ENCODE results near the gene USP21. TPM values are rescaled to one million over a fixed set of nuclear protein-coding genes. Genes with fewer than 3 reads are reported as not detected.
A peak's percentile ranks its signal among the peaks of the same experiment; 100 is the strongest.

The USP21 gene
- total RNA-seq, 1 donor from 2014 or later = 6.7 TPM

DNA sequence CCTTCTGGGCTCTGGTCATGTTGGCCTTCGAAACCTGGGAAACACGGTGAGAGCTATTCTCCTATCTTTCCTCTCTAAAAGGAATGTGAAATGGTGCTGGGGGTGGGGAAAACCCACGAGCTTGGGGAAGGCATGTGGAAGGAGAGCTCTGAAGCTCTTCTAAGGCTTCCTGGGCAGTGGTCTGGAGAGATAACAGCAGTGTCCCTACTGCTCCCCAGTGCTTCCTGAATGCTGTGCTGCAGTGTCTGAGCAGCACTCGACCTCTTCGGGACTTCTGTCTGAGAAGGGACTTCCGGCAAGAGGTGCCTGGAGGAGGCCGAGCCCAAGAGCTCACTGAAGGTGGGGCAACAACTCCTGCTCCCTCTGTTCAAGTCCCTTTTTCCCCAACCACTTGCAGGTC lies 2.8 kb downstream of the USP21 start:
- Mint-ChIP-seq H3K27me3 (ENCODE audit: insufficient read depth, low read depth) (peaks cover 9% of the 10 kb centered on the region), H3K4me1 (peaks cover 43% of the 10 kb centered on the region), H3K27ac (no peak overlapping the region), H3K36me3 (peaks cover 23% of the 10 kb centered on the region), H3K4me3 (peak overlapping the region; percentile 50), H3K9me3 (no peaks in the 10 kb centered on the region)
- H3K4me1 ChIP-seq = peaks cover 6% of the 10 kb centered on the region
- H3K9ac ChIP-seq = no peak overlapping the region
- H3K27me3 ChIP-seq = no peaks in the 10 kb centered on the region
- no peak for DNase-seq (ENCODE audit: low spot score)
- no peaks in the 10 kb centered on the region for H4K20me1 ChIP-seq (ENCODE audit: low read depth)
- H3F3A ChIP-seq (ENCODE audit: low read depth) = peaks cover 40% of the 10 kb centered on the region
- no peaks in the 10 kb centered on the region for H3K36me3 ChIP-seq
- H3K4me3 ChIP-seq = no peak overlapping the region
- TF ChIP-seq EZH2phosphoT487 (IDR thresholded peaks at IDR 0.05) = no peak
- TF ChIP-seq EZH2 (IDR thresholded peaks at IDR 0.05) = no peak
- no peak for TF ChIP-seq CTCF (IDR thresholded peaks at IDR 0.05)
- peaks cover 11% of the 10 kb centered on the region for H3K79me2 ChIP-seq (ENCODE audit: low read depth)
- H3K9me3 ChIP-seq (ENCODE audit: low read depth) = no peaks in the 10 kb centered on the region
- no peak overlapping the region for H3K27ac ChIP-seq
- no peak overlapping the region for H2AFZ ChIP-seq (replicated peaks)
- H3K4me2 ChIP-seq = no peak overlapping the region

DNA sequence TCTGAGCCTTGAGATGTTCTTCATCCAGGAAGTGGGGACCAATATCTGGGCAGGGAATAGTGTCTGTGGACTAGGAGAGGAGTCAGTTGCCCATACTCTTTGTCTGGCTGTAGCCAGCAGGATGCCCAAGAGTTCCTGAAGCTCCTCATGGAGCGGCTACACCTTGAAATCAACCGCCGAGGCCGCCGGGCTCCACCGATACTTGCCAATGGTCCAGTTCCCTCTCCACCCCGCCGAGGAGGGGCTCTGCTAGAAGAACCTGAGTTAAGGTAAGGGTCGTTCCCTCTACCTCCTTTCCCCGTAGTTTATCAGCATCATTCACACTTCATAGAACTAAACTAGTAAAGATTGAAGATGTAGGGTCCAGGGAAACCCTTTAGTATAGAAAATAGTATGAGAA lies 3.5 kb downstream of the USP21 start:
- Histone ChIP-seq H3K27me3 (no peaks in the 10 kb centered on the region), H3K36me3 (no peaks in the 10 kb centered on the region), H3K4me3 (no peak overlapping the region), H3F3A (ENCODE audit: low read depth) (peaks cover 43% of the 10 kb centered on the region), H3K79me2 (ENCODE audit: low read depth) (peaks cover 11% of the 10 kb centered on the region), H3K4me2 (no peak overlapping the region), H4K20me1 (ENCODE audit: low read depth) (no peaks in the 10 kb centered on the region), H3K9ac (peak overlapping the region; percentile 3), H3K27ac (no peak overlapping the region), H3K4me1 (peaks cover 6% of the 10 kb centered on the region), H3K9me3 (ENCODE audit: low read depth) (no peaks in the 10 kb centered on the region), H2AFZ (replicated peaks) (no peak overlapping the region)
- H3K9me3 Mint-ChIP-seq = no peaks in the 10 kb centered on the region
- no peak for DNase-seq (ENCODE audit: low spot score)
- no peak overlapping the region for H3K4me3 Mint-ChIP-seq
- TF ChIP-seq CTCF (IDR thresholded peaks at IDR 0.05) (no peak), EZH2phosphoT487 (IDR thresholded peaks at IDR 0.05) (no peak), EZH2 (IDR thresholded peaks at IDR 0.05) (no peak)
- H3K4me1 Mint-ChIP-seq = peaks cover 48% of the 10 kb centered on the region
- H3K36me3 Mint-ChIP-seq = peaks cover 20% of the 10 kb centered on the region
- peaks cover 9% of the 10 kb centered on the region for H3K27me3 Mint-ChIP-seq (ENCODE audit: insufficient read depth, low read depth)
- H3K27ac Mint-ChIP-seq = peak overlapping the region; percentile 3

- H3K4me3 Mint-ChIP-seq = no peak overlapping the region
- H3K27me3 Mint-ChIP-seq (ENCODE audit: insufficient read depth, low read depth) = peaks cover 9% of the 10 kb centered on the region
- TF ChIP-seq CTCF (IDR thresholded peaks at IDR 0.05) (no peak), EZH2phosphoT487 (IDR thresholded peaks at IDR 0.05) (no peak), EZH2 (IDR thresholded peaks at IDR 0.05) (no peak)
- H3K27me3 ChIP-seq = no peaks in the 10 kb centered on the region
- no peak overlapping the region for H3K27ac Mint-ChIP-seq
- H3K4me1 ChIP-seq = peaks cover 6% of the 10 kb centered on the region
- no peaks in the 10 kb centered on the region for H3K9me3 ChIP-seq (ENCODE audit: low read depth)
- no peak overlapping the region for H3K27ac ChIP-seq
- no peaks in the 10 kb centered on the region for H4K20me1 ChIP-seq (ENCODE audit: low read depth)
- no peaks in the 10 kb centered on the region for H3K9me3 Mint-ChIP-seq
- DNase-seq (ENCODE audit: low spot score) = no peak
- peaks cover 11% of the 10 kb centered on the region for H3K79me2 ChIP-seq (ENCODE audit: low read depth)
- no peak overlapping the region for H3K9ac ChIP-seq
- H3K36me3 ChIP-seq = no peaks in the 10 kb centered on the region
- H3K4me3 ChIP-seq = no peak overlapping the region
- H3F3A ChIP-seq (ENCODE audit: low read depth) = peaks cover 33% of the 10 kb centered on the region
- no peak overlapping the region for H3K4me2 ChIP-seq
- no peak overlapping the region for H2AFZ ChIP-seq (replicated peaks)
- H3K4me1 Mint-ChIP-seq = peaks cover 47% of the 10 kb centered on the region
- peaks cover 22% of the 10 kb centered on the region for H3K36me3 Mint-ChIP-seq
Measured at GRCh38 chr1:161163793-161164192, 4.5 kb downstream of the USP21 start.
